Measurements from ENCODE around the gene UGT2A3.
"Not testable (repeated sequence)": the region's sequence is repeated elsewhere in the genome, so short reads cannot be mapped to it uniquely, and the experiment has no call there.

The UGT2A3 gene

GRCh38 chr4:68951078-68951805 lies at the start of gene UGT2A3:
TSS of gene UGT2A3 (minus strand) at chr4:68951804. CDS start at chr4:68951760, 44 bp downstream.
- DNase-seq = no peak

DNA sequence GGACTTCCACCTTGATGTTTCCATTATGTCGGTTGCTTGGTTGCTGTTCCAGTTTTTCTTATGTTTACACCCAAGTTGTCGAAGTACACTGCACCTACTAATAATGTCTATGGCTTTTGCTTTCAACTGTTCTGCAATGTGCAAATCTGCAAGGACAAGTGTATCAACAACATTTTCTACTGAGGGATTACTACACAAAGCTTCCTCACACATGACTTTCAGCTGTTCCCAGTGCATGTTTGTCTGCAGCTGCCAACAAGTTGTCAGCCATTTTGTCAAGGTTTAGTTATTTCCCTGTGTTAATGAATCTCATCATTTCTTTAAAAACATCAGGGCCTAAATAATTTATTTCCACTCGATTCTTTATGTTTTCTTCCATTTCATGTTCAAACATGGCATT lies 45.4 kb upstream of the UGT2A3 start:
- DNase-seq = no peak

DNA sequence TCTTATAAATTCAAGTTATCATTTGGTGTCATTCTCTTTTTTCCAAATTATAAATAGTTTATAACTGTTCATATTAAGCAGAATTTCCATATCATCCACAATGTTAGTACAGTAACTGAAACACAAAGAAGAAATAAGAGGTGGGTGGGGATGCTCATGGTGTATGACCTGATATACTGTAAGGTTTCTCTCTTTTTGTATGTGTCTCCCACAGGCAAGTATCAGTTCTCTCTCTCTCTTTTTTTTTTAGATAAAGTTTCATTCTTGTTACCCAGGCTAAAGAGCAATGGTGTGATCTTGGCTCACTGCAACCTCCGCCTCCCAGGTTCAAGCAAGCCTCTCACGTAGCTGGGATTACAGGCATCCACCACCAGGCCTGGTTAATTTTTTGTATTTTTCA lies 43.7 kb upstream of the UGT2A3 start:
- no peak for DNase-seq

- no peak for DNase-seq
These were observed 35.4 kb upstream of the UGT2A3 start for GRCh38 chr4:68987007-68987406.

GRCh38 chr4:68985442-68985841 lies 33.8 kb upstream of the UGT2A3 start:
- DNase-seq = no peak

GRCh38 chr4:68984947-68985346 lies 33.3 kb upstream of the UGT2A3 start:
- no peak for DNase-seq

- no peak for DNase-seq
These were observed 11.8 kb upstream of the UGT2A3 start for GRCh38 chr4:68963374-68963773.

GRCh38 chr4:68962868-68963267 lies 11.3 kb upstream of the UGT2A3 start:
- no peak for DNase-seq

- no peak for DNase-seq
These were observed 8.9 kb upstream of the UGT2A3 start for GRCh38 chr4:68960294-68961163.

DNA sequence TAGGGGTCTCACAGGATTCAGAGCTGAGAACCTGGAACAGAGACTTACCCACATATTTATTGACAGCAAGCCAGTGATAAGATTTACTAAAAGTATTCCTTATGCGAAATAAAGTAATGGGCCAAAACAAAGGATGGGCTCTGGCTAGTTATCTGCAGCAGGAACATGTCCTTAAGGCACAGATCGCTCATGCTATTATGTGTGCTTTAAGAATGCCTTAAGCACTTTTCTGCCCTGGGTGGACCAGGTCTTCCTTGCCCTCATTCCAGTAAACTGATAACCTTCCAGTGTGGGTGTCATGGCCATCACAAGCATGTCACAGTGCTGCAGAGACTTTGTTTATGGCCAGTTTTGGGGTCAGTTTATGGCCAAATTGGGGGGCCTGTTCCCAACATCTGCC lies 7.5 kb upstream of the UGT2A3 start:
- not testable (repeated sequence) for DNase-seq

- DNase-seq = no peak
These were observed 2.5 kb upstream of the UGT2A3 start for GRCh38 chr4:68954126-68954525.

DNA sequence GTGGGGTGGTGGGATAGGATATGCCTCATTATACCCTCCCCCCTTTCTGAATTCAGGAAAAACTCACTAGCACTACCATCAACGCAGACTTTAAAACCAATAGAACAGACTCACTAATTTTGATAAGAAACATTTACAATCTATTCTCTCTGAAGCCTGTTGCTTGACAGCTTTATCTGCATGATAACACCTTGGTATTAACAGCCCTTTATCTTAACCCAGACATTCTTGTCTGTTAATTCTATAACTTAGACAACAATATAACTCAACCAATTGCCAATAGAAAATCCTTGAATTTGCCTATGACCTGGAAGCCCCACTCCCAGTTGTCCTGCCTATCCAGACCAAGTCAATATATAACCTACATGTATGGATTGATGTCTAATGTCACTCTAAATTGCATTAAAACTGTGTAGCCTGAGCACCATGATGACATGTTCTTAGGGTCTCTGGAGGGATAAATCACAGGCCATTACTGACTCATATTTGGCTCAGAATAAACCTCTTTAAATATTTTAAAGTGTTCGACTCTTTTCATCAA lies 1.5 kb upstream of the UGT2A3 start:
- no peak for DNase-seq

- no peak for DNase-seq
These were observed 392 bp upstream of the UGT2A3 start for GRCh38 chr4:68951806-68952585.

DNA sequence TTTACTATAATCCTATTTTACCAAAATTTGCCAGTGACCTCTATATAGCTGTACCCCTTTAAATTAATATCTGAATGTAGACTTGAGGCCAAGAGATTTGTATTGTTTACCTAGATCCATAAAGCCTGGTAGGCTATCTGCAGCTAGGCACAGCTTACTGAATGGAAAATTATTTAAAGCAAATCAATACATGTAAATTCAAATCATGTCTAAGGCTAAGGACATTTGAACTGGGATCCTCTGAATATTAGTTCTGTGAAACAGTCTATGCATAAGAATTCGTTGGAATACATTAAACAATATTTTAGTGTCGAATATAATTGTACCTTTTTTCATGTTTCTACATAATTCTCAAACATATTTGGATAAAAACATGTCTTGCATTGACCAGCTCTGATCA lies 1.6 kb downstream of the UGT2A3 start:
- no peak for DNase-seq

DNA sequence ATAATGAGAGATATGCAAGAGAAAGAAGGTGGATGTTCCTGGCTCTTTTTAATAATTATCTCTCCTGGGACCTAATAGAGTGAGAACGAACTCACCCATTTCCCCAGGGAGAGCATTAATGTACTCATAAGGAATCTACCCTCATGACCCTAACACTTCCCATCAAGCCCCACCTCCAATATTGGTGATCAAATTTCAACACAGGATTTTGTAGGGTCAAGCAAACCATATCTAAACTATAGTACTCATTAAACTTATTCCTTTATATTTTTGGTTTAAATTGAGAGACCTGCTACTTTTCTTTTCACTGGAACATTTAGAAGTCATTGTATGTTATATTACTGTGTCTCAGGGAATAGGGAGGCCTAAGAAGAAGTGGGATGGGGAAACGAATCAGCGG lies 2.6 kb downstream of the UGT2A3 start:
- DNase-seq = no peak

- DNase-seq = no peak
These were observed 3.4 kb downstream of the UGT2A3 start for GRCh38 chr4:68948044-68948743.

DNA sequence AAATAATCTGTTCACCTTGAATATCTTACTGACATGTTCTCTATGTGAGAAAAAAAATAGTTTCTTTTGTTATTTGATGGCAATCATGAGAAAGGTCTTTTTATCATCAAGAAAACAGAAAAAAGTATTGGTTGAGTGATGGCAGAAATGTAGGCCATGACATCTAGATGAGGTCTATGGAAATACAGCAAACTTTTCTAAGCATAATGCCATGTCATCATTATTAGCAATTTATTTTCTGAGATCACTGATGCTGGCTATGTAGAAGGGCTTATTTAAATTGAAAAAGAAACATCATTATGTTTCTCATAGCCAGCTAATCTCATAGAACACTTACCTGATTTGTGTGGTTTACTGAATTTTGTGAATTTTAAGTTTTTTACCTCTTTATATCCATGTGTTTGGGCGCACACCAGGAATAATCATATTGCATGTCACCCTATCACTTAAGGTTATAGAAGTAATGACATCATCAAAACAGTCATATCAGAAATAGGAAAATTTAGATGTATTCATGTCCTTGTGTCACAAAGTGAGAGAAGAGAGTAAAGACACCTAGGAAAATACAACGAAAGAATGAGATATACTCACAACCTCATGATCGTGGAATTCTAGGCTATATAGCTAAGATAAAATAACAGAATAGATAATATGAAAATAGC lies 22.4 kb downstream of the UGT2A3 start:
- no peak for DNase-seq

DNA sequence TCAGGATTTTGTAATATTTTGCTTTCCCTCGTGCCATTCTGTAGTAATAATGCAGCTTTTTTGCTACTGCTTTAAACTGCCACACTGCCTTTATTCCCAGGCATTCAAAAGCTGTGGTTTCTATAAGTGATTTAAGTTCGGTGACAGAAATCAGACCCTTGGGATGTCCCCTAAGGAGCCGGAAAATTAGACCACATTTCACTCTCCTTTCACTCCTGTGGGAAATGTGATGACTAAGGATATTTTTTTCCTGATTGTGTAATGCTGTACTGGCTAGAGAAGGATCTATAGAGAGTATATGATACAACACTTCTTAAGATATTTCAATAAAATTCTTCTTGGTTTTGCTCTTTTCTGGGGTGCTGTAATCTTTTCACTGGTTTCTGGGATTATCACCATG lies 24.4 kb downstream of the UGT2A3 start:
- DNase-seq = no peak

DNA sequence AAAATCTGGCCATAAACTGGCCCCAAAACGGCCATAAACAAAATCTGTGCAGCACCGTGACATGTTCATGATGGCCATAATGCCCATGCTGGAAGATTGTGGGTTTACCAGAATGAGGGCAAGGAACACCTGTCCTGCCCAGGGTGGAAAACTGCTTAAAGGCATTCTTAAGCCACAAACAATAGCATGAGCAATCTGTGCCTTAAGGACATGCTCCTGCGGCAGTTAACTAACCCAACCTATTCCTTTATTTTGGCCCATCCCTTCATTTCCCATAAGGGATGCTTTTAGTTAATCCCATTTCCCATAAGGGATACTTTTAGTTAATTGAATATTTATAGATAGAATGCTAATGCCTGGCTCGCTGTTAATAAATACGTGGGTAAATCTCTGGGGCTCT lies 29.4 kb downstream of the UGT2A3 start:
- not testable (repeated sequence) for DNase-seq

DNA sequence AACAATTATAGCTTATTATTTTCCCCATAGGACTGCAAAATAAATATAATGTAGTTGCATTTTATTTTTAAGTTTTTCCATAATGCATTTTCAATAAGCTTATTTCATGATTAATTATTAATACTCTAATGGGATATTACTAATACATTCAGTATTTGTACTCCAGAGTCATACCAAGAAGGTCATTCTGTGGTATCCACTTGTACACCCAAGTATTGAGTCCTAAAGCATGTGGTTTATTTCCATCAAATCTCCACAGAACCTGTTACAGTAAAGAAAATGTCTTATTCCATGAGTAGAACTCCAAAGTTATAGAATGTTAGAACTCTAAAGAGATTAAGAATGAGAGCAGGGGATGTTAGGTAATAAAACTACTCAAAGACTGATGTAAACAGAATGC lies 30.6 kb downstream of the UGT2A3 start:
- no peak for DNase-seq

DNA sequence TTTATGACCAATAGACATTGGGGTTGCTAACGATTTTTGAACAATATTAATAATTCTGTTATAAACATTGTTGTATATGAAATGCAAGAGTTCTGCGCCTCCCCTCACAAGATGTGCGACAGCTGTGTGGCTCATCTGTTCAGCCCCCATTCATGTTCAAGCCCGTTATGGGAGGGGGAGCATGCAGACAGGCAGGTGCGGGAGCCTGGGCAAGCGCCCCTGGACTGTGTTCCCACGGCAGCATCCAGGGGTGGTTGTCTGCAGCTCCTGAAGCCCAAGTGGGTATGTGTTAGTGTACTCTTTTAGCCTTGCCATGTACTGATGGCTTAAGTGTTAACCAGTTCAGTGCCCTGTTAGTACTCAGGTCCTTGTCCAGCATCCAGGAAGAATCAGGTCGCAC lies 34.6 kb downstream of the UGT2A3 start:
- DNase-seq = no peak

DNA sequence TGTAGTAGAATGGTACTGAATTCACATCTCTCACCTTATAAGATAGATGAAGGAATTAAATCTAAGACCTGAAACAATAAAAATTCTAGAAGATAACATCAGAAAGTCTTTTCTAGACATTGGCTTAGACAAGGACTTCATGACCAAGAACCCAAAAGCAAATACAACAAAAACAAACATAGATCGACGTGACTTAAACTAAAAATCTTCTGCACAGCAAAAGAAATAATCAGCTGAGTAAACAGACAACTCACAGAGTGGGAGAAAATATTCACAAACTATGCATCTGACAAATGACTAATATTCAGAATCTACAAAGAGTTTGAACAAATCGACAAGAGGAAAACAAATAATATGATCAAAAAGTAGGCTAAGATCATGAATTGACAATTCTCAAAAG lies 38.8 kb downstream of the UGT2A3 start:
- DNase-seq = no peak

Measured in stimulated activated naive CD4-positive, alpha-beta T cell (primary cell).